Measurements from ENCODE around the gene EML4. TPM values are rescaled to one million over a fixed set of nuclear protein-coding genes. Genes with fewer than 3 reads are reported as not detected.

Gene EML4
- total and polyA plus RNA-seq, 9 of the 15 experiments (the other 6 are each of a cell fraction or from before 2014, with no cell fraction given) = 14.7 to 48.3 (median 36.5) TPM

DNA sequence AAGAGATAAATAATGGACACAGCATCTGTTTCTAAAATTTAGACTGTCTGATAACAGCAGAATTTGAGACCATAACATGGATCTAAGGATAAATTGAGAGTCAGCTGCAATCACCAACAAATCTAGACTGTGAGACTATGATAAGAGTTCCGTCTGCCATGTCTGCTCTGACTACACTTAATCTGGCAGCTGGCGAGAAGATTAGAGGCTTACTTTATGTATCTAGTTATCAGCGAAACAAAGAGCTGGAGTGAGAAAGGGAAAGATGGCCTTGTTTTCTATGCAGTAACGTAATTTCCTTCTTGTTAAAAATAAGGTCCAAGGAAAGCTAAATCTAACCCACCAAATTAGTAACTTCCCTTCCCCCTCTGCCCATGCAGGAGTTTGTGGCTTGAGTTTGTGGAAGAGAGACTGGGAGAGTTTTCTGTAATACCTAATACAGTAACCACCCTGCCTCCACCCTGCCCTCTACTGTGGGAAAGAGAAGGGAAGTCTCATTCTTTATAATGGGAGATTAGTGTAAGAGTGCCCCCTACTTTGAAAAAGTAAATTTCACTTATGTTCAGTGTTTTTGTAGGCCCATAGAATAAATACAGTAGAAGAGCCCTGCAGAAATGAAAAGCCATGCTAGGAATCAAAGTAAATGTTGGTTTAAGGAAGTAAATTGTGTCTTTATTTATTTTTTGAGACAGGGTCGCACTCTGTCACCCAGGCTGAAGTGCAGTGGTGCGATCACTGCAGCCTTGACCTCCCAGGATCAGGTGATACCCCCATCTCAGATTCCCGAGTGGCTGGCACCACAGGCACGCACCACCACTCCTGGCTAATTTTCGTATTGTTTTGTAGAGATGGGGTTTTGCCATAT lies 27.5 kb downstream of the EML4 start (continued):
- TF ChIP-seq GABPB1 (CRISPR knock-in tag; IDR thresholded peaks at IDR 0.05) = no peak
- no peak for TF ChIP-seq SMARCB1 (IDR thresholded peaks at IDR 0.05; ENCODE audit: insufficient read length, low read depth)
- no peak for TF ChIP-seq SLC30A9 (CRISPR knock-in tag; IDR thresholded peaks at IDR 0.05)
- no peak for TF ChIP-seq ZNF121 (CRISPR knock-in tag; conservative IDR thresholded peaks at IDR 0.05)
- TF ChIP-seq, protein P1, sequence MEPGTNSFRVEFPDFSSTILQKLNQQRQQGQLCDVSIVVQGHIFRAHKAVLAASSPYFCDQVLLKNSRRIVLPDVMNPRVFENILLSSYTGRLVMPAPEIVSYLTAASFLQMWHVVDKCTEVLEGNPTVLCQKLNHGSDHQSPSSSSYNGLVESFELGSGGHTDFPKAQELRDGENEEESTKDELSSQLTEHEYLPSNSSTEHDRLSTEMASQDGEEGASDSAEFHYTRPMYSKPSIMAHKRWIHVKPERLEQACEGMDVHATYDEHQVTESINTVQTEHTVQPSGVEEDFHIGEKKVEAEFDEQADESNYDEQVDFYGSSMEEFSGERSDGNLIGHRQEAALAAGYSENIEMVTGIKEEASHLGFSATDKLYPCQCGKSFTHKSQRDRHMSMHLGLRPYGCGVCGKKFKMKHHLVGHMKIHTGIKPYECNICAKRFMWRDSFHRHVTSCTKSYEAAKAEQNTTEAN (CRISPR knock-in tag; IDR thresholded peaks at IDR 0.05) = no peak; the same call in 1 of the 2 replicates
- TF ChIP-seq, protein P2, sequence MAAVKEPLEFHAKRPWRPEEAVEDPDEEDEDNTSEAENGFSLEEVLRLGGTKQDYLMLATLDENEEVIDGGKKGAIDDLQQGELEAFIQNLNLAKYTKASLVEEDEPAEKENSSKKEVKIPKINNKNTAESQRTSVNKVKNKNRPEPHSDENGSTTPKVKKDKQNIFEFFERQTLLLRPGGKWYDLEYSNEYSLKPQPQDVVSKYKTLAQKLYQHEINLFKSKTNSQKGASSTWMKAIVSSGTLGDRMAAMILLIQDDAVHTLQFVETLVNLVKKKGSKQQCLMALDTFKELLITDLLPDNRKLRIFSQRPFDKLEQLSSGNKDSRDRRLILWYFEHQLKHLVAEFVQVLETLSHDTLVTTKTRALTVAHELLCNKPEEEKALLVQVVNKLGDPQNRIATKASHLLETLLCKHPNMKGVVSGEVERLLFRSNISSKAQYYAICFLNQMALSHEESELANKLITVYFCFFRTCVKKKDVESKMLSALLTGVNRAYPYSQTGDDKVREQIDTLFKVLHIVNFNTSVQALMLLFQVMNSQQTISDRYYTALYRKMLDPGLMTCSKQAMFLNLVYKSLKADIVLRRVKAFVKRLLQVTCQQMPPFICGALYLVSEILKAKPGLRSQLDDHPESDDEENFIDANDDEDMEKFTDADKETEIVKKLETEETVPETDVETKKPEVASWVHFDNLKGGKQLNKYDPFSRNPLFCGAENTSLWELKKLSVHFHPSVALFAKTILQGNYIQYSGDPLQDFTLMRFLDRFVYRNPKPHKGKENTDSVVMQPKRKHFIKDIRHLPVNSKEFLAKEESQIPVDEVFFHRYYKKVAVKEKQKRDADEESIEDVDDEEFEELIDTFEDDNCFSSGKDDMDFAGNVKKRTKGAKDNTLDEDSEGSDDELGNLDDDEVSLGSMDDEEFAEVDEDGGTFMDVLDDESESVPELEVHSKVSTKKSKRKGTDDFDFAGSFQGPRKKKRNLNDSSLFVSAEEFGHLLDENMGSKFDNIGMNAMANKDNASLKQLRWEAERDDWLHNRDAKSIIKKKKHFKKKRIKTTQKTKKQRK (IDR thresholded peaks at IDR 0.05; ENCODE audit: borderline replicate concordance, low read depth, low read length) = no peak
- TF ChIP-seq USF2 (CRISPR knock-in tag; IDR thresholded peaks at IDR 0.05) = no peak
- TF ChIP-seq RBM17 (IDR thresholded peaks at IDR 0.05; ENCODE audit: borderline replicate concordance, low read depth, low read length) = no peak
- TF ChIP-seq, protein P3, sequence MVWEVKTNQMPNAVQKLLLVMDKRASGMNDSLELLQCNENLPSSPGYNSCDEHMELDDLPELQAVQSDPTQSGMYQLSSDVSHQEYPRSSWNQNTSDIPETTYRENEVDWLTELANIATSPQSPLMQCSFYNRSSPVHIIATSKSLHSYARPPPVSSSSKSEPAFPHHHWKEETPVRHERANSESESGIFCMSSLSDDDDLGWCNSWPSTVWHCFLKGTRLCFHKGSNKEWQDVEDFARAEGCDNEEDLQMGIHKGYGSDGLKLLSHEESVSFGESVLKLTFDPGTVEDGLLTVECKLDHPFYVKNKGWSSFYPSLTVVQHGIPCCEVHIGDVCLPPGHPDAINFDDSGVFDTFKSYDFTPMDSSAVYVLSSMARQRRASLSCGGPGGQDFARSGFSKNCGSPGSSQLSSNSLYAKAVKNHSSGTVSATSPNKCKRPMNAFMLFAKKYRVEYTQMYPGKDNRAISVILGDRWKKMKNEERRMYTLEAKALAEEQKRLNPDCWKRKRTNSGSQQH (CRISPR knock-in tag; IDR thresholded peaks at IDR 0.05) = no peak
- no peak for TF ChIP-seq ZKSCAN3 (CRISPR knock-in tag; IDR thresholded peaks at IDR 0.05)
